HG02938 (cell line): Measurements from ENCODE around the gene NPIPB9.
"Not testable (repeated sequence)": the region's sequence is repeated elsewhere in the genome, so short reads cannot be mapped to it uniquely, and the experiment has no call there.

ENCODE experiments used
- ATAC-seq: cut with Tn5 transposase; IDR thresholded peaks from one replicate; pipeline ENCODE4 v1.9.1; 2021; ENCODE audit warnings: mild to moderate bottlenecking, moderate library complexity; ENCODE audit not compliant: unreplicated experiment

NPIPB9 gene

GRCh38 chr16:28751487-28751886 lies at the start of gene NPIPB9:
Gene NPIPB9, plus strand, starts transcription at chr16:28751787.
- not testable (repeated sequence) for ATAC-seq

- not testable (repeated sequence) for ATAC-seq
These were observed 47.3 kb upstream of the NPIPB9 start for GRCh38 chr16:28704246-28704645.

GRCh38 chr16:28711220-28712083 lies 40.1 kb upstream of the NPIPB9 start, which contains the start of gene EIF3C:
Gene EIF3C, plus strand, starts transcription at chr16:28711464. Its CDS starts 223 bp downstream, at chr16:28711687.
- peak; percentile 91 for ATAC-seq

- not testable (repeated sequence) for ATAC-seq
These were observed 28.5 kb upstream of the NPIPB9 start for GRCh38 chr16:28722852-28723650.

GRCh38 chr16:28731253-28731652 lies 20.3 kb upstream of the NPIPB9 start:
- not testable (repeated sequence) for ATAC-seq

GRCh38 chr16:28732455-28733124 lies 19.0 kb upstream of the NPIPB9 start:
- not testable (repeated sequence) for ATAC-seq

GRCh38 chr16:28739787-28740186 lies 11.8 kb upstream of the NPIPB9 start:
- ATAC-seq = not testable (repeated sequence)

- ATAC-seq = not testable (repeated sequence)
These were observed 11.0 kb upstream of the NPIPB9 start for GRCh38 chr16:28740631-28741030.

- not testable (repeated sequence) for ATAC-seq
These were observed 10.3 kb upstream of the NPIPB9 start for GRCh38 chr16:28741295-28741694.

- ATAC-seq = not testable (repeated sequence)
These were observed 4.8 kb upstream of the NPIPB9 start for GRCh38 chr16:28746618-28747350.

GRCh38 chr16:28749997-28750465 lies 1.6 kb upstream of the NPIPB9 start:
- ATAC-seq = not testable (repeated sequence)

- ATAC-seq = not testable (repeated sequence)
These were observed 1.0 kb upstream of the NPIPB9 start for GRCh38 chr16:28750469-28751067.

- not testable (repeated sequence) for ATAC-seq
These were observed 30.1 kb downstream of the NPIPB9 start for GRCh38 chr16:28781697-28782096.

- not testable (repeated sequence) for ATAC-seq
These were observed 30.8 kb downstream of the NPIPB9 start for GRCh38 chr16:28782357-28782756.

GRCh38 chr16:28802235-28803019 lies 50.8 kb downstream of the NPIPB9 start:
- not testable (repeated sequence) for ATAC-seq

GRCh38 chr16:28807445-28808120 lies 56.0 kb downstream of the NPIPB9 start:
- not testable (repeated sequence) for ATAC-seq

GRCh38 chr16:28820016-28820415 lies 68.4 kb downstream of the NPIPB9 start:
- ATAC-seq = no peak

- not testable (repeated sequence) for ATAC-seq
These were observed 69.0 kb downstream of the NPIPB9 start for GRCh38 chr16:28820546-28820945.
